ENCODE measurements around the gene DYNLT2. TPM values are rescaled to one million over a fixed set of nuclear protein-coding genes. Genes with fewer than 3 reads are reported as not detected.

Gene DYNLT2
- total and polyA plus RNA-seq, 2 of the 13 experiments (the other 11 are each of a cell fraction or from before 2014, with no cell fraction given): 2.1 to 4.3 TPM

DNA sequence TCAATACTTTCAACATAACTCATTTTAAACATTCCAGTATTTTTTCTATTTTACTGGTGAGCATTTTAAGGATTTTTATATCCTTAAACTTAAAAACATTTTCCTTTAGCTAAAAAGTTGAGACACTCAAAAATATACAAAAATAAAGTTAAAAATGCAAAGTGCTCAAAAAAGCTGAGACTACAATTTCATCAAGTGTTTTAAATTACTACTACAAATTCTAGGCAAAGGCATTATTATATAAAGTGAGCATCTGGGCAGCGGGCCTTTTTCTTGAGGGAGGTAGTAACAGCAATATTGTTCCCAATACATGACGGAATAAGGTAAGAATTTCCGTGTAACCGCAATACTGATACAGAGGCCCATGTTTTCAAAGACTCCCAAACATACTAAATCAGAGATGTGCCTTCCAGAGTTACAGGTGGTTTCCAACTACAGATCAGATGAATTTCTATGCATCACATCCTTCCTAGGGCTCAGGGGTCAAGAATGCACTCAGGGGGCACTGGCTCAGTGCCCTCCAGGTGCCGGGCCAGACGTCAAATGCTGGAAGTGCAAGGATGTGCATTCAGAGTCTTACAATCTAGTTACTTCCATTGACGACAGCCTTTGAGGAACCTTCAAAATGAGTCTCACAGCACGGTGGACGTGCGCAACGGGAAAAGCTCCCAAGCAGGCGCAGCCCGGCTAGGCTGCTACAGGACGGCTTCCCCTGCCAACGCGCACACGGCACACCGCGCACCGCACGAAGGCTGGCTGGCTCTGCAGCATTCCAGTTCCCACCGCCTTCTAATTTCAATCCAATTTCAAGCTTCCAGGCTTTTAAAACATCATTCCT is 28.8 kb downstream of the DYNLT2 start (continued):
- TF ChIP-seq, protein P1, sequence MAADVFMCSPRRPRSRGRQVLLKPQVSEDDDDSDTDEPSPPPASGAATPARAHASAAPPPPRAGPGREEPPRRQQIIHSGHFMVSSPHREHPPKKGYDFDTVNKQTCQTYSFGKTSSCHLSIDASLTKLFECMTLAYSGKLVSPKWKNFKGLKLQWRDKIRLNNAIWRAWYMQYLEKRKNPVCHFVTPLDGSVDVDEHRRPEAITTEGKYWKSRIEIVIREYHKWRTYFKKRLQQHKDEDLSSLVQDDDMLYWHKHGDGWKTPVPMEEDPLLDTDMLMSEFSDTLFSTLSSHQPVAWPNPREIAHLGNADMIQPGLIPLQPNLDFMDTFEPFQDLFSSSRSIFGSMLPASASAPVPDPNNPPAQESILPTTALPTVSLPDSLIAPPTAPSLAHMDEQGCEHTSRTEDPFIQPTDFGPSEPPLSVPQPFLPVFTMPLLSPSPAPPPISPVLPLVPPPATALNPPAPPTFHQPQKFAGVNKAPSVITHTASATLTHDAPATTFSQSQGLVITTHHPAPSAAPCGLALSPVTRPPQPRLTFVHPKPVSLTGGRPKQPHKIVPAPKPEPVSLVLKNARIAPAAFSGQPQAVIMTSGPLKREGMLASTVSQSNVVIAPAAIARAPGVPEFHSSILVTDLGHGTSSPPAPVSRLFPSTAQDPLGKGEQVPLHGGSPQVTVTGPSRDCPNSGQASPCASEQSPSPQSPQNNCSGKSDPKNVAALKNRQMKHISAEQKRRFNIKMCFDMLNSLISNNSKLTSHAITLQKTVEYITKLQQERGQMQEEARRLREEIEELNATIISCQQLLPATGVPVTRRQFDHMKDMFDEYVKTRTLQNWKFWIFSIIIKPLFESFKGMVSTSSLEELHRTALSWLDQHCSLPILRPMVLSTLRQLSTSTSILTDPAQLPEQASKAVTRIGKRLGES (CRISPR knock-in tag; IDR thresholded peaks at IDR 0.05; ENCODE audit: borderline replicate concordance): no peak
- TF ChIP-seq ZNF124 (CRISPR knock-in tag; IDR thresholded peaks at IDR 0.05): no peak
- TF ChIP-seq CHD2 (IDR thresholded peaks at IDR 0.05; ENCODE audit: low read depth, low read length): no peak
- TF ChIP-seq, protein P2, sequence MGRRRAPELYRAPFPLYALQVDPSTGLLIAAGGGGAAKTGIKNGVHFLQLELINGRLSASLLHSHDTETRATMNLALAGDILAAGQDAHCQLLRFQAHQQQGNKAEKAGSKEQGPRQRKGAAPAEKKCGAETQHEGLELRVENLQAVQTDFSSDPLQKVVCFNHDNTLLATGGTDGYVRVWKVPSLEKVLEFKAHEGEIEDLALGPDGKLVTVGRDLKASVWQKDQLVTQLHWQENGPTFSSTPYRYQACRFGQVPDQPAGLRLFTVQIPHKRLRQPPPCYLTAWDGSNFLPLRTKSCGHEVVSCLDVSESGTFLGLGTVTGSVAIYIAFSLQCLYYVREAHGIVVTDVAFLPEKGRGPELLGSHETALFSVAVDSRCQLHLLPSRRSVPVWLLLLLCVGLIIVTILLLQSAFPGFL (CRISPR knock-in tag; IDR thresholded peaks at IDR 0.05): no peak
- no peak for TF ChIP-seq BCL6 (CRISPR knock-in tag; IDR thresholded peaks at IDR 0.05)
- TF ChIP-seq MED13 (CRISPR knock-in tag; IDR thresholded peaks at IDR 0.05): no peak
- TF ChIP-seq PHF21A (CRISPR knock-in tag; IDR thresholded peaks at IDR 0.05): 0 out of 2 replicates have a peak, but pooled peaks have one; percentile 10
- TF ChIP-seq SP5 (CRISPR knock-in tag; IDR thresholded peaks at IDR 0.05; ENCODE audit: borderline replicate concordance, low read depth): no peak
- TF ChIP-seq ZNF782 (CRISPR knock-in tag; IDR thresholded peaks at IDR 0.05; ENCODE audit: borderline replicate concordance): no peak
- no peak for TF ChIP-seq FOXP1 (IDR thresholded peaks at IDR 0.05)
- no peak for TF ChIP-seq FOXP1 (CRISPR knock-in tag; IDR thresholded peaks at IDR 0.05)
- no peak; the same call in 1 of the 2 replicates for TF ChIP-seq ZNF256 (CRISPR knock-in tag; conservative IDR thresholded peaks at IDR 0.05)
- no peak for TF ChIP-seq ZNF709 (CRISPR knock-in tag; IDR thresholded peaks at IDR 0.05)
- peak; percentile 36; the same call in 1 of the 2 replicates for TF ChIP-seq RARA (CRISPR knock-in tag; IDR thresholded peaks at IDR 0.05)
- 0 out of 2 replicates have a peak, but pooled peaks have one; percentile 20 for TF ChIP-seq ZNF839 (CRISPR knock-in tag; IDR thresholded peaks at IDR 0.05; ENCODE audit: borderline replicate concordance)
- no peak for TF ChIP-seq NCOR1 (IDR thresholded peaks at IDR 0.05; ENCODE audit: borderline replicate concordance, low read length)
- no peak for TF ChIP-seq U2AF1 (optimal IDR thresholded peaks at IDR 0.05; ENCODE audit: low read depth, low read length)
- TF ChIP-seq DR1 (CRISPR knock-in tag; IDR thresholded peaks at IDR 0.05): 0 out of 2 replicates have a peak, but pooled peaks have one; percentile 33
- TF ChIP-seq ZNF230 (CRISPR knock-in tag; IDR thresholded peaks at IDR 0.05): no peak
- TF ChIP-seq, protein P3, sequence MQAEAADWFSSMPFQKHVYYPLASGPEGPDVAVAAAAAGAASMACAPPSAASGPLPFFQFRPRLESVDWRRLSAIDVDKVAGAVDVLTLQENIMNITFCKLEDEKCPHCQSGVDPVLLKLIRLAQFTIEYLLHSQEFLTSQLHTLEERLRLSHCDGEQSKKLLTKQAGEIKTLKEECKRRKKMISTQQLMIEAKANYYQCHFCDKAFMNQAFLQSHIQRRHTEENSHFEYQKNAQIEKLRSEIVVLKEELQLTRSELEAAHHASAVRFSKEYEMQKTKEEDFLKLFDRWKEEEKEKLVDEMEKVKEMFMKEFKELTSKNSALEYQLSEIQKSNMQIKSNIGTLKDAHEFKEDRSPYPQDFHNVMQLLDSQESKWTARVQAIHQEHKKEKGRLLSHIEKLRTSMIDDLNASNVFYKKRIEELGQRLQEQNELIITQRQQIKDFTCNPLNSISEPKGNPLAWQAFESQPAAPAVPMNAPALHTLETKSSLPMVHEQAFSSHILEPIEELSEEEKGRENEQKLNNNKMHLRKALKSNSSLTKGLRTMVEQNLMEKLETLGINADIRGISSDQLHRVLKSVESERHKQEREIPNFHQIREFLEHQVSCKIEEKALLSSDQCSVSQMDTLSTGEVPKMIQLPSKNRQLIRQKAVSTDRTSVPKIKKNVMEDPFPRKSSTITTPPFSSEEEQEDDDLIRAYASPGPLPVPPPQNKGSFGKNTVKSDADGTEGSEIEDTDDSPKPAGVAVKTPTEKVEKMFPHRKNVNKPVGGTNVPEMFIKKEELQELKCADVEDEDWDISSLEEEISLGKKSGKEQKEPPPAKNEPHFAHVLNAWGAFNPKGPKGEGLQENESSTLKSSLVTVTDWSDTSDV (CRISPR knock-in tag; IDR thresholded peaks at IDR 0.05): peak; percentile 53; the same call in 1 of the 2 replicates
- TF ChIP-seq FOXA3 (CRISPR knock-in tag; IDR thresholded peaks at IDR 0.05): 0 out of 2 replicates have a peak, but pooled peaks have one; percentile 8
- TF ChIP-seq NR2F6 (IDR thresholded peaks at IDR 0.05): no peak
- TF ChIP-seq NR2F6 (CRISPR knock-in tag; IDR thresholded peaks at IDR 0.05): 0 out of 2 replicates have a peak, but pooled peaks have one; percentile 27
- TF ChIP-seq ZNF546 (CRISPR knock-in tag; conservative IDR thresholded peaks at IDR 0.05): no peak

Data from HepG2 (cell line).